NCI-H1694 treated with DMSO at 0.1 percent for 48 hours (cell line): ENCODE results near the gene SMTNL1.

Experiments used
- DNase-seq: peaks from one replicate; lab custom pipeline; 2025; lab: John Stamatoyannopoulos, UW

Gene SMTNL1, protein sequence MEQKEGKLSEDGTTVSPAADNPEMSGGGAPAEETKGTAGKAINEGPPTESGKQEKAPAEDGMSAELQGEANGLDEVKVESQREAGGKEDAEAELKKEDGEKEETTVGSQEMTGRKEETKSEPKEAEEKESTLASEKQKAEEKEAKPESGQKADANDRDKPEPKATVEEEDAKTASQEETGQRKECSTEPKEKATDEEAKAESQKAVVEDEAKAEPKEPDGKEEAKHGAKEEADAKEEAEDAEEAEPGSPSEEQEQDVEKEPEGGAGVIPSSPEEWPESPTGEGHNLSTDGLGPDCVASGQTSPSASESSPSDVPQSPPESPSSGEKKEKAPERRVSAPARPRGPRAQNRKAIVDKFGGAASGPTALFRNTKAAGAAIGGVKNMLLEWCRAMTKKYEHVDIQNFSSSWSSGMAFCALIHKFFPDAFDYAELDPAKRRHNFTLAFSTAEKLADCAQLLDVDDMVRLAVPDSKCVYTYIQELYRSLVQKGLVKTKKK

DNA sequence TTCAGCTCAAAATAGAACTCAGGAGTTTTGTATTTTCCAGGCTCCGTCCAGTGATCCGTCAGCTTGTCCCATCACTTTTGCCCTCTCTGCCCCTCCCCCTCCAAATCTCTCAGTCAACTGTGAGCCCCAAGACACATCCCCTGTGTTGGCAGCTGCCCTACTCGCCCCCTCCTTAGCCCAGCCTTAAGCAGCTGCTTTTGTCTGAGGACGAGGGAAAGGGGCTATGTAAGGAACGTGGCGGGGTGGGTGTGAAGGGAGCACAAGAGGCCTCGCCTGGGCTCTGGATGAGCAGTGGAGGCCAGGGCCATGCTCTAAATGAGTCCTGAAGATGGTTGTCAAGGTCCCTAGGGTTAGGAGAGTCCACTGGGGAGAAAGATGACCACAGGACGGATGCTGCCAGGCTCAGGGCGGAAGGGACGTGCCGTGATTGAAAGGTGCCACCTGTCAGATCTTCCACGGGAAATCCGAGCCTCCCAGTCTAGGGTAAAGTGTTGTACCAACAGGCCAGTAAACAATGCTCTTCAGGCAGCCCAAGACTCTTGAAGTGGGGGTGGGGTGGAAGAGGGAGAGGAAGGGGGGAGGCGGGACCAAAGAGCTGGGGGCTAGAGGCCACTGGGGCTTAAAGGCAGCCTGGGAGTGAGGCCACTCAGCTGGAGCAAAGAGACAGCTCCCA lies at the start of gene SMTNL1:
TSS of gene SMTNL1 (plus strand) at position 649 of the 673 bp plus-strand sequence. CDS start 5,048 bp downstream, outside the sequence.
- DNase-seq = no peak

DNA sequence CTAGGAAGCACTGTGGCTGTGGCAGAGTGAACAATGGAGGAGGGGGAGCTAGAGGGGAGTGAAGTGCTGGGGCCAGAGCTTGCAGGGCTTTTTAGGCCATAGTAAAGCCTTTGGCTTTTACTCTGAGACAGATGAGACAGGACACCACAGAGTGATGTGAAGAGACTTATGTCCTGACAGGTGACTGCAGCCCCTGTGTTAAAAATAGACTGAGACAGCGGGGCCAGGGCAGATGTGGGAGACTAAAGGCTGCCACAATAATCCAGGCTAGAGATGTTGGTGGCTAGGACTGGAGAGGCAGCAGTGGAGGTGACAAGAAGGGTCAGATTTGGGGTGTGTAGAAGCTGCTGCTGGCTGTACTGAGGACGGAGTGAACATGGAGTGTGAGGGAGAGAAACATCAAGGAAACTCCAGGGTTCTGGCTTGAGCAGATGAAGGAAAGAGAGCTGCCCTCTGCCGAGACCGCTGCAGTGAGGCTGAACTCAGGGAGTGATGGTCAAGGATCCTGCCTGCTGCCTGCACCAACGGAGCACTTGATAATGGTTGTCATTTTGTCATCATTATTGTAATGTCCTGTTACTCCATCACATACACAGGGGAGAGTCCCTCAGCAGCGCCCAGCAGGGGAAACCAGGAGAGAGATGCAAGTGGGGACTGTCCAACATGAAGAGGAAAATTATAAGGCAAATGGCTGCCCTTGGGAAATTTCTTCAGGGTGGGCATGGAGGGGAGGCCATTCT lies 49.3 kb upstream of the SMTNL1 start:
- no peak for DNase-seq

DNA sequence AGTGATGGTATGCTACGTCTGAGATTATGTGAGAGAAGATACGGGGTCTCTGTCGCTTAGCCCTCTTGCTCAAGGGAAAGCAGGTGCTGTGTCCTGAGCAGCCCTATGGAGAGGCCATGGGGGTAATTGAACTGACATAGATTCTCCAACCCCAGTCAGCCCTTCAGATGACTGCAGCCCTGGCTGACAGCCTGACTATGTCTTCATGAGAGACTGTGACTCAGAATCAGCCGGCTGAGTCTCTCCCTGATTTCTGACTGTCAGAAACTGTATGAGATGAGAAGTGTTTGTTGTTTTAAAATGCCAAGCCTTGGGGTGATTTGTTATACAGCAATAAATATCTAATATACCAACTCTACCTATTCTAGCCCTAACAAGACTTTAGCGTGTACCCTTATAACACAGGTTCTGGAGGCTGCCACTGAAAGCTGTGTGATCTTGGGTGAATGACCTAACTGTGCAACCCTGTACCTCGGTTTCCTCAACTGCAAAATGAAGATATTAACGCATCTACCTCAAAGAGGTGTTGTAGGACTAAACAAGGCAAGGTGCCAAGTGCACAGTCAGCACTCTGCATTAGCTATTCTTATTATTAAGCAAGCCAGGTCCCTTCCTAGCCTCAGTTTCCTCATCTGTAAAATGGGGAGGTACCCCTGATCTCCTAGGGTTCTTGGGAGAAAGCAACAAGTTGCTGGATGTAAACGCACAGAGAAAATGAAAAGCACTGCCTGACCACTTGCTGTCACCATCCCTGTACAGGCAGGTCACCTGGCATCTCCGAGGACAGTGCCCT lies 46.7 kb upstream of the SMTNL1 start:
- no peak for DNase-seq

DNA sequence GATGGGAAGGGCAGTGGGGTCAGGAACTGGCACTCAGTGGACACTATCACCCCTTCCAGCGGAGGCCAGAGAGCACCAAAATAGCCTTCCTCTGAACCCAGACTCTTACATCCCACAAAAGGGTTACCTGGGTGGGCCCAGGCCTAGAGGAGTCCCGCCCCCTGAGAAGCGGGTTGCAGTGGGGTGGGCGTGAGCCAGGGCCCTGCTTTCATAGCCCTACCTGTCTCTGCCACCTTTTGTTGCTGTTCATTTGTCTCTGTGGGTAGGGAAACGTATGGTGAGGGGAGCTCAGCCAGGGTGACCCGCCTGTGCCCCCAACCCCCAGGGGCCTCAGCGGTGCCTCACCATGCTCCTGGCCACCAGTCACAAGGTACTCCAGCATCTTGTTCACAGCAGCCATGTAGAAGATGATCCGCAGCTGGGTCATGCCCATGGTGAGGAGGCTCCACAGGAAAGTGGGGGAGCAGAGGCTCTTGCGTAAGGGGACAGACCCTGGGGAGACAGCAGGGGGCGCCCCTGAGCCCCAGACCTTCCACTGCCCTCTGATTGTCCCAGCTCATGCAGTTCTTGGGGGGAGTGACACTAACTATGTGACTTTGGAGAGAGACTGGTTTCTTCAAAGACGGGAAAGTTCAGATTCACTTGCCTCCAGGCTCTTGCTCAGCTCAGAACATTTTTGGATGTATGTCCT lies 45.9 kb upstream of the SMTNL1 start:
- DNase-seq = no peak

DNA sequence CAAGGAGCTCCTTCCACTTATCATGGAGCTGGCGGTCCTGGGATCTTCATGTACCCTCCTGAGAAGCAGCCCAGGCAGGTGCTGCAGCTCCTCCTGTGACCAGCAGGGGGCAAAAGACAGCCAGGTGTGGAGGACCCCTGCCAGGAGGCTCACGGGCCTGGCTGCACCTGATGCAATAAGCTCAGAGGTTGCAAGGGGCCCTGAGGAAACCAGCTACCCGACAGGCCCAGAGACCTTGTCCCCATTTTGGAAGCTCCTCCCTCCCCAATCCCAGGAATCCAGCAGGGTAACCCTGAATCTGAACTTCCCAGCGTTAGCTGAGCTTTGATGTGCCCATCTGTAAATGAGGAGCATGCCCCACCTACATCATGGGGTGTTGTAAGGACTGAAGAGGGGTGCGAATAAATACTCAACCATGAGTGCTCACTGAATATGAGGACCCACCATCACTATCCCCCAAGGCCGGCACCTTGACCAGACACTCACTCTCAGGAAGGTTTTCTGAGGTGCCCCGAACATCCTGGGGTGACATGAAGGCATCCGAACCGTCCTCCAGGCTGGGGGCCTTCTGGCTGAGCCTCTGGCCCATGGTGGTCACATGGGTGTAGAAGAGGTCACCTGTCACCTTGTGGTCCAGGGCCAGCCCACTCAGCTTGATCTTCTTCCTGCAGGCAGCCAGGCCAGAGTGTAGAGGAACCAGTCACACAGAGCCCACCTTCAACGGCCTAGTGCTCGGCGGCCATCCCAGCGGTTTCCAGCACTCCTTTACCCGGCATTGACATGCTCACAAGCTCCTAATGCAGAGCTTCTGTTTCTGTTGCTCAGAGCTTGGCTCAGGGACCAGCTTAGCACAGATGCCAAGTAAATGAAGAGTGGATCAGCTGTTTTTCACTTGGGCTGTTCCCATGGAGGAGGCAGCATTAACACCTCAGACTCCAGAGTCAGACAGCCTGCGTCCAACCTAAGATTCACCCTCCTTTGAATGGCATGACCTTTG lies 43.6 kb upstream of the SMTNL1 start:
- DNase-seq = no peak

DNA sequence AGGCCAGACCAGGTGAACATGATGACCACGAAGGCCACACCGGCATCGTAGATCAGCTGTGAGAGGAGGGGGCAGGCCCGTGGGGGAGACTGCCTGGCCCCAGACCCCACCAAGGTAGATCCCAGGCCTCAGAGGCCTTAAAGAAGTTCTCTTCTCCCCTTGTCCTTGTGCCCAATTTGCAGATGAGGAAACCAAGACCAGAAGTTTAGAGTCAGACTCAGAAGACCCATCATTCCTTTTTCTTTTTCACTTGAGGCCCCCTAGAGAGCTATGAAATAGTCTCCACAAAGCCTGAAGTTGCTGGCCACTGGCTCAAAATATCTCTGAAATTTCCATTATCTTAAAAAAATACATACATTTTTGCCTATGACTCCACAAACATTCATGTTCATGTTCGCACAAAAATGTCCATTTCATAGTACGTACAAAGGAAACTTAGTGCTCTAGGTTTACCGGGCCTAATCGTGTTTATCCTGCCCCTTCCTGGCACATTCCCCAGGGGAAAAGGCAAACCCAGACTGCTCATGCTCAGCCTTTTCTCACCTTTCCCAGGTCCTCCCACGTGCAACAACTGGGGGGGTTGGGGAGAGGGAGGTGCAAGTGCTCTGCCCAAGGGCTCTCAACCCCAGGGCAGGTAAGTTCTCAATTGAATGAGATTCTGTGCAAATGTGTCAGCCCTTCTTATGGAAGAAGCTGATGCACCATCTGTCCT lies 41.1 kb upstream of the SMTNL1 start:
- DNase-seq = no peak

DNA sequence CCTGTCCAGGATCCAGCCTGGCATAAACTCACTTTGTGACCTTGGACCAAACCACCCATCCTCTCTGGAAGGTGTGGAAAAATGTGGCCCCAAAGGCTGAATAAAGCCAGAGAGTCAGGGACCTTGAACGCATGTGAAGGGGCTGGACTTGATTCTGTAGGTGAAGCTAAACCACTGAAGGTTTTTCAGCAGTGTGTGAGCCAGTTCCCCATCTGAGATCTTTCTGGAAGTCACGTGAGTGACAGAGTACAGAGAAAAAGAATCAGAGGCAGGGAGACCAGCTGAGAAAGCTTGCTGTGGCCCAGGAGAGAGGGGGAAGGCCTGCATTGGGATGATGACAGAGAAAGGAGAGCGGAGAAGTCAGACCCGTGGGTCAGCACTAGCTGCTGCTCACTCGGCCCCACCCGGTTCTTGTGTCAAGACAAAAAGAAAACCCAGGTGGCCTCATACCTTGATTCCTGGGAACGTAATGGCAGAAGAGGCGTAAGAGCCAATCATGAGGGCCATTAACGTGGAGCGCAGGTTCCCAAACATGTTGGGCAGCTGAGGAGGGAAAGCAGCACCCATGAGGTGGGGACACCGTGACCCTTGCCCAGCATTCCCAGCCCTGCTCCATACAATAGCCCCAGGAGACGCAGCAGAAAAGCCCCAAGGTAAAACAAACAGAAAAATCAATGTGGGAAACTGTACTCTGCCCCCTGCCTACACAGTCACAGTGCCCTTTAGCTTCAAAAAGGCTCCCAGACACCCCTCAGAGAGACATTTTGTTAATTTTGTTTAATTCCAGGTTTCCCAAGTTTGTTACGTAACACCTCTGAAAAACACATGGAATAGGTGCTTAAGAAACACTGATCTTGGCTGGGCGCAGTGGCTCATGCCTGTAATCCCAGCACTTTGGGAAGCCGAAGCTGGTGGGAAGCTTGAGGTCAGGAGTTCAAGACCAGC lies 39.8 kb upstream of the SMTNL1 start:
- no peak for DNase-seq

DNA sequence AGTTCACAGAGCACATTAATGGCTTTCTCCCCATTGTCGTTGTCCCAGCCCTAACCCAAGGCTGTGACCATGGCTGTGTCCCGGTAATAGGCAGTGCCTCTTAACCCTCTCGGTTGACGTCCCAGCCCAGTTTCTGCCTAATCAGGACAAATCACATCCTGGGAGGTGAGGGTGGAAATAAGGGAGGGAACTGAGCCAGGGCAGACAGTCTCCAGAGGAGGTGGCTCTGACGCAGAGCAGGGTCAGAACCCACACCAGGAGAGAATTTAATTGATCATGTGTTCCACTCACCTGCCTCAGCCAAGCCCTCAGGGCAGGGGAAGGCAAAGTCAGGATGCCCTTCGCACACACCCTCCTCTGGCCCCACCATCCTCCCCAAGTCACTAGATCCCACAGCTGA lies 38.9 kb upstream of the SMTNL1 start:
- DNase-seq = no peak

DNA sequence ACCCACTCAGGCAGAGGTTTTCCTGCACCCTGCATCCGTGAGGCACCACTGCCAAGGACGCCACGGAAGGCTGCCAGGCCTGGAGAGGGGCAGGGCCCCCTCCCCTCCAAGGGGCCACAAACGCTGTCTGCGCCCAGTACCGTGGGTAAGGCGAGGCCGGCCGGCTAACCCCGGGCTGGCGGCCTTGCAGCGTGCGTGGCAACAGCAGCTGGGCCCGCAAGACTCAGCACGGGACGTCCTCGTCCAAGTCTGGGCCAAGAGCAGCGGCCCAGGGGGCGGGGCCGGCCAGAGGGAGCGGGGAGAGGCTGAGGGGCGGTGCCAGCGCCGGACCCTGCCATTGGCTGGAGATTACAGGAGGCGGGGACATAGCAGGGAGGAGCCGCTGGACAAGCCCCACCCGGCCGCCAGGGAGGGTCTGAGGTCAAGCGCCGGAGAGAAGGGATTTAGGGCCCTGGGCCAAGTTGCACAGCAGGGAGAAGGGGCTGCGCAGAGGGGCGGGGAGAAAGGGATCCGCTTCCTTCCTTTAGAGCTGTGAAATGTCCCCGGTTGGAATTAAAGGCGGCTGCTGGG lies 37.9 kb upstream of the SMTNL1 start:
- DNase-seq = no peak

DNA sequence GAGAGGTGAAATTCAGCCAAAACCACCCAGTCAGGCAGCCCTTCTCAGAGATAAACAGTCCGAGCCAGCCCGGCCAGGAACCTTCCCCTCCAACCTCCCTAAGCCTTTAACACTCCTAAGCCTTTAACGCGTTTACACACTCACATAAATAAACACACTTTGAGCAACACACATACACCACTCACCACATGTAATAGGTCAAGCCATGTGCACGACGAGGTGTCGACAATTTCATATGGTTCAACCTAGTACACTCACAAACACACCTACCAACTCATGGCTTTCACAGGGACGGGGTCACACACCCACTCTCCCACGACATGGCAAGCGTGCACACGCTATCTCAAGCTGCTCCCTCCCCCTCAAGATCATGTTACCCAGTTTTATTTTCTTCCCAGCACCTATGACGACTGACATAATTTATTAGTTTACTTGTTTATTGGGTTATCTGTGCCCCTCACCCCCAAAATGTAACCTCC lies 37.4 kb upstream of the SMTNL1 start:
- no peak for DNase-seq

DNA sequence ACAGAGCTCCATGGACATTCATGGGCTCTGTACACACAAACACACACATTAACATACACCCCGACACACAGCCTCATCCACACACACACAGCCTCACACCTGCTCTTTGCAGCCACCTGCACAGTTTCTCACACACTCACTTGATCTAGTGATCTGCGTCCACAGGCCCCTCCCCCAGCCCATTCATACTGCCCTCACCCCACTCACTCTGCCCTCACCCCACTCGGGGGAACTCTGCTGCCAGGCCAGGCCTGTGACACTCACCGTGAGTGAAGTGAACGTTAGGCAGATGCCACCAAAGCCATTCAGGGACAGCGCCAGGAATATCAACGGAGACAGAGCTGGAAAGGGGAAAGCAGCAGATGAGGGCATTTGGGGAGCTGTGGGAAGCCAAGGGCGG lies 36.9 kb upstream of the SMTNL1 start:
- DNase-seq = no peak

DNA sequence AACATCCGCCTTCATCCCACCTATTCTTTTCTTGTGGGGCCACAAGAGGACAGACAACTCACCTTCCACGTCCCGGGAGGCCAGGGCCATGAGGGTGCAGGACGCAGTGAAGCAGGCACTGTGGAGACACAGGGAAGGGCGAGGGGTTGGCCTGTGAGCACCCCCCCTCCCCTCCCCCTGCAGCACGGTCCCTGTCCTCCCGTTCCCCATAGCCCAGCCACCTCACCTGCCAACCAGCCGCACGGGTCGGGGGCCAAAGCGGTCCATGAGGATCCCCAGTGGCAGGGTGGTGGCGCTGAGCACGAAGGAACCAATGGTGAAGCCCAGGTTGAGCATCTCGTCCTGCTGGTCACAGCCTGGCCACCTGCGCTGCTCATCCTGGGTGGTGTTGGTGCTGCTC lies 36.5 kb upstream of the SMTNL1 start:
- no peak for DNase-seq

DNA sequence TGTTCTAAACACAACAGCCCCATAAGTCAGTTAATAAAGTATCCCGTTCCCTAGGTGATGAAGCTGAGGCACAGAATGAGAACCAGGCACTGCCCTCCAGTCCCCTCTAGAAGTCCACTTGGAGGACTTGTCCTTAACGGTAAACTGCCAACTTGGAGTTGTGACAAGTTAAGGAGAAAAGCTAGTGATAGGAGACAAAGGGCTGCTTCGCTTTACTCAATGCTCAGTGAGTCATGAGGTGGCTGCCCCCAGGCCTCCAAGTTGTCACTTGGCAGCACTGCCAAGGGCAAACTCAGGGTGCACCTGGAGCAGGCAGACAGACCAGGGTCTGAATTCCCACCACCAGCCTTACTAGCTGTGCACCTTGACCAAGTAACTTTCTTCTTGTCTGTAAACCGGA lies 35.4 kb upstream of the SMTNL1 start:
- no peak for DNase-seq

DNA sequence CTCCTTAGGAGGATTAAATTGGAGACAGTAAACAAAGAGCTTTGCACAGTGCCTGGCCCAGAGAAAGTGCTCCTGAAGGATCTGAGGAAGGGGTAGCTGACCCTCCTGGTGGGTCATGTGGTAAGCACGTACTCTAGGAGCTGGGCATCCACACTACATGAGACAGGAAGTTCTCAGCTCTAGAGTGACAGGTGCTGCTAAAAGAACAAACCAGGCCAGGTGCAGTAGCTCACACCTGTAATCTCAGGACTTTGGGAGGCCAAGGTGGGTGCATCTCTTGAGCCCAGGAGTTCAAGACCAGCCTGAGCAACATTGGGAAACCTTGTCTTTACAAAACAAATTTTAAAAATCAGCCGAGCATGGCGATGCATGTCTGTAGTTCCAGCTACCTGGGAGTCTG lies 35.0 kb upstream of the SMTNL1 start:
- no peak for DNase-seq

DNA sequence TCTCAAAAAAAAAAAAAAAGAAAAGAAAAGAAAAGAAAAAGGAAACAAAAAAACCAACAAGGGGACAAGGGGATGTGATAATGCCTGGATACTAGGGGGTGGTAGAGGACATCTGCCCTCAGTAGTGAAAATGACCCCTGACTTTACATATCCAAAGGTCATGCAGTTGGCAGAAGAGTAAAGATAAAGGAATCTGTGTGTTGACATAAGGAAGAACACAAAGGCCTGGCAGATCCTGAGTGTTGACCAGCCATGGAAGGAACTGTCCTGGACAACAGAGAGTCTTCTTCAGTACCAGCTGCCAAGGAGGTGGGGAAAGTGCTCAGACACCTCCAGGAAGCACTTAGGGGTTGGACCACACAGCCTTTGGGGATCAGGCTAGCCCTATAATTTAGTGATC lies 34.5 kb upstream of the SMTNL1 start:
- no peak for DNase-seq

DNA sequence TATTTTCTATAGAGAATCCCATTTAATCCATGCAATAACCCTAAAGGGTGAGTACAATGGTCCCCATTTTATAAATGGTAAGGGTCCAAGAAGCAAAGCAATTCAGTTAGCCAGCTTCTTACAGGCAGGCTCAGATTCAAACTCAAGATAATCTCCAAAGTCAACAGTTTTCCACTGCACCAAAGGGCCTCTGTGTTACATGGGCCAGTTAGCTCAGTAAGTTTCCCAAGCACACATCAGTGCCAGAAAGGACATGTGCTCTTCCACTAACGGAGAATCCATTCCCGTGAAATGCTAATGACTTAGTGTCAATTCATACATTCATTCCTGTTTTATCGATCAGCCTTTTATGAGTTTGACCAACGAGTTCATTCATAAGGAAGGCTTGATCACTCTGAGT lies 32.9 kb upstream of the SMTNL1 start:
- DNase-seq = no peak

DNA sequence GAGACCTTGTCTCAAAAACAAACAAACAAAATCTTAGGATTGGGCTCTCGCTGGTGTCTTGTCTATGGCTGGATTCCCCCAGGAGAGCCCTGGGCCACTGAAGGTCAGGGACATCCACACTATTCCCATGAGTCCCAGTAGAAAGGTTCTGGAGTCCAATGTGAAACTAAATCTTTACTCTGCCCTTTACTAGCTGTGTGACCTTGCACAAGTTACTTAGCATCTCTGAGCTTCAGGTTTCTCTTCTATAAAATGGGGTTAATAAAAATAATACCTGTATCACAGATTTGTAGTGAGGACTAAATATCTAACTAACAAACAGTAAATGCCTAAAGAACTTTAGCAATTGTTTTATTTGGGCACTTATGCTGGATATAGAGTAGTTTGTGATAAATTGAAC lies 30.9 kb upstream of the SMTNL1 start:
- DNase-seq = no peak
